Measurements from ENCODE around the gene ELK3.

The ELK3 gene

DNA sequence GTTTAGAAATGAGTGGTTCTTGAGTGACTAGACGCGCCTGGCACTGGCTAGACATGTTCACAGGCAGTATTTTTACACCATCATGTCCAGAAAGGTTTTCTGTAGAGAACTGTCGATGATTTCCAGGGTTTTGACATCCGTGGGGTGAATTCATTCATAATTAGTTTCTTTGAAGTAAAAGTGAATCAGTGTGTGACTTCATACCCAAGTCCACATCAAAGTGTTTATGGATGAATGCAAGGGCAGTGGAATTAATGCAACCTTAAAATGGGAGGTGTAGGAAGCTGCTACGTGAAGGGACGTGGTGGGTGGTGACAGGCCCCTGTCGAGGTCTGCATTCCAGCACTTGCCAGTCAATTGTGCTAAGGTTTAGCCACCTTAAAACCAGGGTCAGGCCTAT, 38.4 kb upstream of the ELK3 start:
- no peak overlapping the region for H3K4me3 ChIP-seq (replicated peaks; ENCODE audit: low read depth, low read length)
- no peak for DNase-seq (ENCODE audit: low read depth)
- TF ChIP-seq CTCF (IDR thresholded peaks at IDR 0.05; ENCODE audit: low read length, missing control alignments): no peak

DNA sequence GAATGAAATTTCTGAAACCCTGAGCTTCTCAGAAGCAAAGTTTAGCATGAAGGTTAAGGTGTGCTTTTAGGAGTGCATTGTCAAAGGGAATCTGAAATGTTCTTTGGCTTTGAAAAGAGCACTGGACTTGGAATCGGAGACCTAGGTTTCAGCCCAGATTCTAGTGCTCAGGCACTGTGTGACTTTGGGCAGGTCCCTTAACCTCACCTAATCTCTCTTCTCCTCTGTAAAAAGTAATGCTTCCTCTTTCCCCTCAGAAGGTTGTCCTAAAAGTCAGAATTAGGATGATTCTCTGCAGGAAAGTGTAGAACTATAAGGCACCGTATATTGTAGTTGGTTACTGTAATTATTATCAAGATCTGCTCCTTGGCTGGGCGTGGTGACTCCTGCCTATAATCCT, 38.0 kb upstream of the ELK3 start:
- no peak overlapping the region for H3K4me3 ChIP-seq (replicated peaks; ENCODE audit: low read depth, low read length)
- no peak for DNase-seq (ENCODE audit: low read depth)
- TF ChIP-seq CTCF (IDR thresholded peaks at IDR 0.05; ENCODE audit: low read length, missing control alignments): no peak

GRCh38 chr12:96157427-96157826, 36.7 kb upstream of the ELK3 start:
- no peak for DNase-seq (ENCODE audit: low read depth)

DNA sequence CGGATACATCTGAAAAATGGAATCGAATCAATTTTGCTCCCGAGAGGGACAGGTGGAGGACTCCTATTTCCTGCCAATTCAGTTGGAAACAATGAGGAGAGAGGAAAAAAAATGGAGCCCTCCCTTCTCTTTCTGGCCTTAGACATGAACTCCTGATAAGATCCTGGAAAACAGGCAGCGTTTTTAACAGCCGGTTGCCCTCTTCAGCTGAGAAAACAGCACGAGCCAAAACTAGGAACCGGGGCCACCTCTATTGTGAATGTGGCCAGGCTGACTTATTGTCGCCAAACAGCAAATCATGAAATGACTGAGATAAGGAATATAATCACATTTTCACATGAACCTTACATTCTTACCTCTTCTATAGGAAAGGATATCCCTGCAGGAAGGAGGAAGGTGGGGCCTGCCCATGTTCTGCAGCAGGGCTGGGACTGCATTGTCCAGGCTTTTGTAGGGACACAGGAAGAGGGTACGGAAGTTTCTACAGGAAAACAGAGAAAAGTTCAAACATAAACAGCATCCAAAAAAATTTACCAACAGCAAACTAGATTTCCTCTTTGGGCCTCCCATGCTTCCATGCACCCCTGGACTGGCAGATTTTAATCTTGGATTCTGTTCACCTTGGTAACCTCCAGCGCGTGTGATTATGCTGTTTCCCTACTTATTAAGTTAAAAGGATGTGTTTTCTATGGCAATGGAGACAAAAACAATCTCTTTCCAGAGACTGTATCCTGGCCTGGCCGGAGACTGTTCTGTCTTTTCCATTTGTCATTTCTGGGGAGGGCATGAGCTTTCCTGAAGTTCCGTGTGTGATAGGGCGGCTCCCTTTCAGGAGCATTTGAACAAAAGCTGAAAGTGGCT, 29.0 kb upstream of the ELK3 start:
- DNase-seq (ENCODE audit: low read depth): no peak
- no peak for TF ChIP-seq CTCF (IDR thresholded peaks at IDR 0.05; ENCODE audit: low read length, missing control alignments)

More at GRCh38 chr12:96157427-96157826, 36.7 kb upstream of the ELK3 start:
- no peak overlapping the region for H3K4me3 ChIP-seq (replicated peaks; ENCODE audit: low read depth, low read length)
- no peak for TF ChIP-seq CTCF (IDR thresholded peaks at IDR 0.05; ENCODE audit: low read length, missing control alignments)

GRCh38 chr12:96166765-96167164, 27.4 kb upstream of the ELK3 start:
- H3K4me3 ChIP-seq (replicated peaks; ENCODE audit: low read depth, low read length): no peak overlapping the region
- no peak for DNase-seq (ENCODE audit: low read depth)

More for the DNA sequence above, 29.0 kb upstream of the ELK3 start:
- H3K4me3 ChIP-seq (replicated peaks; ENCODE audit: low read depth, low read length): no peak overlapping the region

GRCh38 chr12:96167492-96167891, 26.7 kb upstream of the ELK3 start:
- no peak for DNase-seq (ENCODE audit: low read depth)
- no peak overlapping the region for H3K4me3 ChIP-seq (replicated peaks; ENCODE audit: low read depth, low read length)
- no peak for TF ChIP-seq CTCF (IDR thresholded peaks at IDR 0.05; ENCODE audit: low read length, missing control alignments)

More at GRCh38 chr12:96166765-96167164, 27.4 kb upstream of the ELK3 start:
- TF ChIP-seq CTCF (IDR thresholded peaks at IDR 0.05; ENCODE audit: low read length, missing control alignments): no peak

- no peak for TF ChIP-seq CTCF (IDR thresholded peaks at IDR 0.05; ENCODE audit: low read length, missing control alignments)
- no peak overlapping the region for H3K4me3 ChIP-seq (replicated peaks; ENCODE audit: low read depth, low read length)
- no peak for DNase-seq (ENCODE audit: low read depth)
These were observed 23.8 kb upstream of the ELK3 start for GRCh38 chr12:96170328-96170727.
